Measurements from ENCODE around the gene SAMD11.

GRCh38 chr1:917076-917459 is 6.7 kb upstream of the SAMD11 start:
- TF ChIP-seq CTCF (IDR thresholded peaks at IDR 0.05) (no peak), POLR2AphosphoS5 (IDR thresholded peaks at IDR 0.05) (no peak), EP300 (IDR thresholded peaks at IDR 0.05; ENCODE audit: low read depth) (no peak)

All from transverse colon (tissue), 4 donors.